Tibial nerve (tissue), 4 donors: ENCODE results near the gene CDKN1A.

Experiments
- EP300 ChIP-seq, 2 donors: sonication (generic); formaldehyde crosslinking; IDR thresholded peaks; one replicate each; pipeline ENCODE4 v1.6.1; 2017; ENCODE audit warnings: antibody characterized with exemption in 2 of 2, mild to moderate bottlenecking in 1 of 2
- POLR2A ChIP-seq, 2 donors: fragments of 450-650 bp; IDR thresholded peaks; one replicate each; pipeline ENCODE4 v1.6.1; 2017; ENCODE audit warnings: antibody characterized with exemption in 2 of 2, mild to moderate bottlenecking in 2 of 2, moderate library complexity in 2 of 2
- TF ChIP-seq, protein P1 (sequence below), 5 experiments: fragments of 200-600 bp in 3 of 5; fragments of 450-650 bp in 2 of 5; sonication (generic) in 3 of 5; IDR thresholded peaks; one replicate each; pipeline ENCODE4 v1.5.1; 2016 to 2019; ENCODE audit warnings: antibody characterized with exemption in 5 of 5, mild to moderate bottlenecking in 3 of 5, moderate library complexity in 2 of 5

GRCh38 chr6:36636687-36637418 lies 41.7 kb upstream of the CDKN1A start:
- TF ChIP-seq, protein P1, sequence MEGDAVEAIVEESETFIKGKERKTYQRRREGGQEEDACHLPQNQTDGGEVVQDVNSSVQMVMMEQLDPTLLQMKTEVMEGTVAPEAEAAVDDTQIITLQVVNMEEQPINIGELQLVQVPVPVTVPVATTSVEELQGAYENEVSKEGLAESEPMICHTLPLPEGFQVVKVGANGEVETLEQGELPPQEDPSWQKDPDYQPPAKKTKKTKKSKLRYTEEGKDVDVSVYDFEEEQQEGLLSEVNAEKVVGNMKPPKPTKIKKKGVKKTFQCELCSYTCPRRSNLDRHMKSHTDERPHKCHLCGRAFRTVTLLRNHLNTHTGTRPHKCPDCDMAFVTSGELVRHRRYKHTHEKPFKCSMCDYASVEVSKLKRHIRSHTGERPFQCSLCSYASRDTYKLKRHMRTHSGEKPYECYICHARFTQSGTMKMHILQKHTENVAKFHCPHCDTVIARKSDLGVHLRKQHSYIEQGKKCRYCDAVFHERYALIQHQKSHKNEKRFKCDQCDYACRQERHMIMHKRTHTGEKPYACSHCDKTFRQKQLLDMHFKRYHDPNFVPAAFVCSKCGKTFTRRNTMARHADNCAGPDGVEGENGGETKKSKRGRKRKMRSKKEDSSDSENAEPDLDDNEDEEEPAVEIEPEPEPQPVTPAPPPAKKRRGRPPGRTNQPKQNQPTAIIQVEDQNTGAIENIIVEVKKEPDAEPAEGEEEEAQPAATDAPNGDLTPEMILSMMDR (IDR thresholded peaks at IDR 0.05): no peak
- TF ChIP-seq POLR2A (IDR thresholded peaks at IDR 0.05): no peak
- no peak for TF ChIP-seq EP300 (IDR thresholded peaks at IDR 0.05)
